IPS-NIHi11 (cell line): ENCODE results near the gene SECTM1.

Experiments used
- DNase-seq: peaks from one replicate; pipeline ENCODE4 v3.0.0; 2012; ENCODE audit warnings: mixed read lengths, low spot score

SECTM1 gene

GRCh38 chr17:82278786-82279391 lies 54.7 kb downstream of the SECTM1 start:
- no peak for DNase-seq

- DNase-seq = no peak
Observed at GRCh38 chr17:82278308-82278707, 55.3 kb downstream of the SECTM1 start.

- DNase-seq = no peak
Observed at GRCh38 chr17:82277851-82278250, 55.7 kb downstream of the SECTM1 start.

GRCh38 chr17:82276938-82277337 lies 56.6 kb downstream of the SECTM1 start:
- DNase-seq = no peak

GRCh38 chr17:82275326-82275725 lies 58.2 kb downstream of the SECTM1 start:
- no peak for DNase-seq

GRCh38 chr17:82274134-82275020 lies 59.2 kb downstream of the SECTM1 start:
- DNase-seq = no peak

GRCh38 chr17:82273327-82274133 lies 60.0 kb downstream of the SECTM1 start, which contains the start of gene CSNK1D:
TSS of gene CSNK1D (minus strand) at chr17:82273700. CDS start at chr17:82273381, 319 bp downstream.
- DNase-seq = peak; percentile 99

- peak; percentile 84 for DNase-seq
Observed at GRCh38 chr17:82272495-82273326, 60.9 kb downstream of the SECTM1 start.

GRCh38 chr17:82271401-82271800 lies 62.2 kb downstream of the SECTM1 start:
- DNase-seq = no peak
